Measurements from ENCODE around the gene SVEP1. TPM values are rescaled to one million over a fixed set of nuclear protein-coding genes. Genes with fewer than 3 reads are reported as not detected.

SVEP1 gene
- total and polyA plus RNA-seq, 2 of the 13 experiments (the other 11 are each of a cell fraction or from before 2014, with no cell fraction given): not detected

GRCh38 chr9:110526426-110526825 is 53.1 kb downstream of the SVEP1 start (continued):
- TF ChIP-seq, protein P1, sequence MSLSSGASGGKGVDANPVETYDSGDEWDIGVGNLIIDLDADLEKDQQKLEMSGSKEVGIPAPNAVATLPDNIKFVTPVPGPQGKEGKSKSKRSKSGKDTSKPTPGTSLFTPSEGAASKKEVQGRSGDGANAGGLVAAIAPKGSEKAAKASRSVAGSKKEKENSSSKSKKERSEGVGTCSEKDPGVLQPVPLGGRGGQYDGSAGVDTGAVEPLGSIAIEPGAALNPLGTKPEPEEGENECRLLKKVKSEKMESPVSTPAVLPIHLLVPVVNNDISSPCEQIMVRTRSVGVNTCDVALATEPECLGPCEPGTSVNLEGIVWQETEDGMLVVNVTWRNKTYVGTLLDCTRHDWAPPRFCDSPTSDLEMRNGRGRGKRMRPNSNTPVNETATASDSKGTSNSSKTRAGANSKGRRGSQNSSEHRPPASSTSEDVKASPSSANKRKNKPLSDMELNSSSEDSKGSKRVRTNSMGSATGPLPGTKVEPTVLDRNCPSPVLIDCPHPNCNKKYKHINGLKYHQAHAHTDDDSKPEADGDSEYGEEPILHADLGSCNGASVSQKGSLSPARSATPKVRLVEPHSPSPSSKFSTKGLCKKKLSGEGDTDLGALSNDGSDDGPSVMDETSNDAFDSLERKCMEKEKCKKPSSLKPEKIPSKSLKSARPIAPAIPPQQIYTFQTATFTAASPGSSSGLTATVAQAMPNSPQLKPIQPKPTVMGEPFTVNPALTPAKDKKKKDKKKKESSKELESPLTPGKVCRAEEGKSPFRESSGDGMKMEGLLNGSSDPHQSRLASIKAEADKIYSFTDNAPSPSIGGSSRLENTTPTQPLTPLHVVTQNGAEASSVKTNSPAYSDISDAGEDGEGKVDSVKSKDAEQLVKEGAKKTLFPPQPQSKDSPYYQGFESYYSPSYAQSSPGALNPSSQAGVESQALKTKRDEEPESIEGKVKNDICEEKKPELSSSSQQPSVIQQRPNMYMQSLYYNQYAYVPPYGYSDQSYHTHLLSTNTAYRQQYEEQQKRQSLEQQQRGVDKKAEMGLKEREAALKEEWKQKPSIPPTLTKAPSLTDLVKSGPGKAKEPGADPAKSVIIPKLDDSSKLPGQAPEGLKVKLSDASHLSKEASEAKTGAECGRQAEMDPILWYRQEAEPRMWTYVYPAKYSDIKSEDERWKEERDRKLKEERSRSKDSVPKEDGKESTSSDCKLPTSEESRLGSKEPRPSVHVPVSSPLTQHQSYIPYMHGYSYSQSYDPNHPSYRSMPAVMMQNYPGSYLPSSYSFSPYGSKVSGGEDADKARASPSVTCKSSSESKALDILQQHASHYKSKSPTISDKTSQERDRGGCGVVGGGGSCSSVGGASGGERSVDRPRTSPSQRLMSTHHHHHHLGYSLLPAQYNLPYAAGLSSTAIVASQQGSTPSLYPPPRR (CRISPR knock-in tag; IDR thresholded peaks at IDR 0.05; ENCODE audit: borderline replicate concordance): no peak
- no peak for TF ChIP-seq ZNF564 (CRISPR knock-in tag; IDR thresholded peaks at IDR 0.05)
- no peak for TF ChIP-seq ZXDC (CRISPR knock-in tag; IDR thresholded peaks at IDR 0.05)
- TF ChIP-seq TCF12 (IDR thresholded peaks at IDR 0.05): no peak
- no peak for TF ChIP-seq TCF12 (CRISPR knock-in tag; IDR thresholded peaks at IDR 0.05)

DNA sequence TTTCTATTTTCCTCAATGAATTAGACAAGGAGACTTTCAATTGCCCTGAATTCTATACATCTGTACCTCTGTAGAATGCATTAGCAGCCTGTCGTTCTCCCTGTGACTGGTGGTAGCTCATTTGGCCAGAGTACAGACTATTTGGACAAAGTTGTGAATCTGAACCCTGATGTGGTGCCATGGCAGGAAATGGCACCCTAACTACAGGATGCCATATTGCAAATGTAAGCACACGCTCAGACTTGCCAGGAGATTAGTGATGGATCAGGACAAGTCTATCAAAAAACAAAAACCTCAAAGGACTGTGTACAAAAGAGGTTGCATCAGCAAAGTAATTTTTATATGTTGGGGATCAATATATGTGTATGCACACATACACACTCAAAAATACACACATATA is 58.3 kb downstream of the SVEP1 start:
- POLR2A ChIA-PET: no interaction called here
- no TSS peak for BruUV-seq (replicated peaks)
- ATAC-seq (no peak), DNase-seq (ENCODE audit: low spot score) (no peak), FAIRE-seq (no peak)
- no peak overlapping the region for H3K4me2 ChIP-seq (ENCODE audit: low read depth, low read length)
- CTCF ChIA-PET (ENCODE audit: low intra/inter-chr PET ratio, low total read pairs): no interaction called here
- H3K79me2 ChIP-seq (ENCODE audit: insufficient read depth, low read length): no peaks in the 10 kb centered on the region
- TF ChIP-seq HNF4G (IDR thresholded peaks at IDR 0.05; ENCODE audit: borderline replicate concordance, low read depth, low read length) (no peak), HNF4G (CRISPR knock-in tag; IDR thresholded peaks at IDR 0.05; ENCODE audit: borderline replicate concordance, low read depth) (no peak)
- intact Hi-C loops (cut with micrococcal nuclease; ENCODE audit: unreplicated experiment) (no loop called here), in situ Hi-C loops (cut with HindIII; ENCODE audit: extremely low pct_ligation_motif_present, low pct_unique_long_range_greater_than_20kb) (no loop called here)
- H3K4me1 ChIP-seq (ENCODE audit: insufficient read depth, low read length): no peaks in the 10 kb centered on the region
- H2AFZ ChIP-seq (ENCODE audit: low read length): no peak overlapping the region
- 3% methylated on average over 2 of the region's 2 CpGs for WGBS (ENCODE audit: low lambda C conversion rate)
- H3K4me3 ChIP-seq (replicated peaks in 1 of 3; ENCODE audit: insufficient read depth in 1 of 3, low read depth in 2 of 3, low read length in 3 of 3): no peak overlapping the region
- H3K36me3 ChIP-seq (replicated peaks in 1 of 2; ENCODE audit: control insufficient read depth in 1 of 2, insufficient read depth in 2 of 2, low read length in 2 of 2): no peaks in the 10 kb centered on the region
- H3K27me3 ChIP-seq (ENCODE audit: control insufficient read depth in 1 of 2, insufficient read depth in 2 of 2, low read length in 2 of 2): no peaks in the 10 kb centered on the region
- no peaks in the 10 kb centered on the region for H3K9me3 ChIP-seq (ENCODE audit: low read length)
- no peak overlapping the region for H3K27ac ChIP-seq (ENCODE audit: extremely low read length, insufficient read depth, low read length)
- no peak overlapping the region for H3K9ac ChIP-seq (ENCODE audit: insufficient read depth, low read depth, low read length)
- H4K20me1 ChIP-seq (ENCODE audit: insufficient read depth, low read length): no peaks in the 10 kb centered on the region

Measured in HepG2 (cell line).